ENCODE results near the gene FUZ.

DNA sequence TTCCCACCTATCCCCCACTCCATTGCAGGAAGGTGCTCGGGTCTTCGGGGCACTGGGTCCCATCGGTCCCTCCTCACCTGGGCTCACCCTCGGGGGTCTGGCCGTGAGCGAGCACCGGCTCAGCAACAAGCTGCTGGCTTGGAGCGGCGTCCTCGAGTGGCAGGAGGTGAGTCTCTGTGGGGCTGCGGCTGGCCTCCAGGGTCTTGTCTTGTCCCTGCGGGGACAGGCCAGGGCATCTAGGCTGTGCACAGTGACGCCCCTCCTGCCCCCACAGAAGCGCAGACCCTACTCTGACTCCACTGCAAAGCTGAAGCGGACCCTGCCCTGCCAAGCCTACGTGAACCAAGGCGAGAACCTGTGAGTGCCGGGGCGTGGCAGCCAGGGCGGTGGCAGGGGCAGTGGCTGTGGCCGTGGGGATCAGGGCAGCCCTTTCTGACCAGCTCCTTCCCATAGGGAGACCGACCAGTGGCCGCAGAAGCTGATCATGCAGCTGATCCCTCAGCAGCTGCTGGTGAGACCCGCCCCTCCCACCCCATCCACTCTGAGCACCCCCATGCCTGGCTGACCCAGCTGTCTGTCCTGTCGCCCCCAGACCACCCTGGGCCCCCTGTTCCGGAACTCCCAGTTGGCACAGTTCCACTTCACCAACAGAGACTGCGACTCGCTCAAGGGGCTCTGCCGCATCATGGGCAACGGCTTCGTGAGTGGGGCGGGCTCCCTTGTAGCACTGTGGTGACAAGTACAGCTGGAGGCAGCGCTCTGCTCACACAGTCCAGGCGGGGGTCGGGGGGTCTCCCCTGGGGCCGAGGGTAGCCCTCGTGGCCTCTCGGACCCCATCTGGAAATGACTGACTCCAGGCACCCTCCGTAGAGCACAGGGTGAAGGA lies 41.5 kb upstream of the FUZ start:
- TF ChIP-seq, protein P1, sequence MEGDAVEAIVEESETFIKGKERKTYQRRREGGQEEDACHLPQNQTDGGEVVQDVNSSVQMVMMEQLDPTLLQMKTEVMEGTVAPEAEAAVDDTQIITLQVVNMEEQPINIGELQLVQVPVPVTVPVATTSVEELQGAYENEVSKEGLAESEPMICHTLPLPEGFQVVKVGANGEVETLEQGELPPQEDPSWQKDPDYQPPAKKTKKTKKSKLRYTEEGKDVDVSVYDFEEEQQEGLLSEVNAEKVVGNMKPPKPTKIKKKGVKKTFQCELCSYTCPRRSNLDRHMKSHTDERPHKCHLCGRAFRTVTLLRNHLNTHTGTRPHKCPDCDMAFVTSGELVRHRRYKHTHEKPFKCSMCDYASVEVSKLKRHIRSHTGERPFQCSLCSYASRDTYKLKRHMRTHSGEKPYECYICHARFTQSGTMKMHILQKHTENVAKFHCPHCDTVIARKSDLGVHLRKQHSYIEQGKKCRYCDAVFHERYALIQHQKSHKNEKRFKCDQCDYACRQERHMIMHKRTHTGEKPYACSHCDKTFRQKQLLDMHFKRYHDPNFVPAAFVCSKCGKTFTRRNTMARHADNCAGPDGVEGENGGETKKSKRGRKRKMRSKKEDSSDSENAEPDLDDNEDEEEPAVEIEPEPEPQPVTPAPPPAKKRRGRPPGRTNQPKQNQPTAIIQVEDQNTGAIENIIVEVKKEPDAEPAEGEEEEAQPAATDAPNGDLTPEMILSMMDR (conservative IDR thresholded peaks at IDR 0.05 in 1 of 2, IDR thresholded peaks at IDR 0.05 in 1 of 2; ENCODE audit: low read depth in 1 of 2, low read length in 2 of 2): no peak
- no peak for TF ChIP-seq EZH2 (IDR thresholded peaks at IDR 0.05; ENCODE audit: low read length, missing control alignments)
